Pancreas (tissue), 10 donors: Measurements from ENCODE around the gene PRKCE. TPM values are rescaled to one million over a fixed set of nuclear protein-coding genes. Genes with fewer than 3 reads are reported as not detected.

Source experiments
- ATAC-seq, 4 donors: fragments of 200-7000 bp; cut with Tn5 transposase; one replicate each; pipeline versions ENCODE4 v1.8.0 to v1.9.1; 2020; ENCODE audit warnings: mild to moderate bottlenecking in 4 of 4, moderate library complexity in 4 of 4
- DNase-seq, 6 donors: peaks; one replicate each; pipeline ENCODE4 v3.0.0-alpha.2; 2020
- FAIRE-seq: peaks from 2 replicates; lab custom pipeline; 2012; peaks lifted over from hg19 to GRCh38; lab: Jason Lieb, UNC
- H3K27ac ChIP-seq, 4 donors: fragments of 200-600 bp; sonication (generic); 1 replicate in 3 of 4; 2 replicates in 1 of 4; pipeline versions ENCODE4 v1.5.0 to v1.8.0; 2020
- H3K27me3 ChIP-seq, 4 donors: fragments of 200-600 bp; one replicate each; pipeline ENCODE4 v1.8.0; 2021
- H3K36me3 ChIP-seq, 3 donors: fragments of 200-600 bp; sonication (generic) in 1 of 3; one replicate each; pipeline versions ENCODE4 v1.5.0 to v1.8.0; 2020 to 2021
- H3K4me1 ChIP-seq, 3 donors: fragments of 200-600 bp; one replicate each; pipeline ENCODE4 v1.8.0; 2021
- H3K4me3 ChIP-seq, 4 donors: fragments of 200-600 bp; sonication (generic) in 2 of 4; one replicate each; pipeline versions ENCODE4 v1.5.0 to v1.8.0; 2020 to 2021
- H3K9me3 ChIP-seq, 4 donors: fragments of 200-600 bp; one replicate each; pipeline ENCODE4 v1.8.0; 2021
- WGBS, 2 donors: extraction: QIAGEN DNeasy Blood & Tissue Kit; methylation state at CpG; one replicate each; pipeline ENCODE4 v1.1.7; 2013; 5-methylcytosine and 5-hydroxymethylcytosine counted together
- intact Hi-C, 3 donors: fragments of 100-400 bp; cut with DNase I; formaldehyde crosslinking; loops; one replicate each; pipeline versions ENCODE4 v1.11.1 to v1.14.2; 2022
- polyA plus RNA-seq, 2 donors: library from polyadenylated mRNA; stranded (reverse); fragments of 200-250 nt; gene quantifications; one replicate each; pipeline ENCODE4 v1.2.3, GENCODE V29; 2013
- total RNA-seq, 6 donors: library from RNA; stranded (reverse); fragmentation: NEBNext Ultra II Directional in 4 of 6; extraction: Animal tissue kit (Norgen Biotek cat#: 25700) in 4 of 6; gene quantifications; one replicate each; pipeline versions ENCODE4 v1.2.1 to v1.2.4, GENCODE V29; 2021 to 2023
- TF ChIP-seq, protein P1 (sequence below), 4 donors: fragments of 200-600 bp; sonication (generic) in 3 of 4; IDR thresholded peaks; one replicate each; pipeline versions ENCODE4 v1.5.0 to v1.8.0; 2021; ENCODE audit warnings: antibody characterized with exemption in 4 of 4
- donor health status: healthy with polysubstance abuse.
- donor health status: DM: no; HTN: no; CAD: no; lungs with moderate emphysema.
- donor health status: DM: no; HTN: no; CAD: no.
- donor health status: control.
- donor health status: control.
- donor health status: Bipolar disorder and iron deficiency.
- donor health status: DM: yes; HTN: yes; CAD: no.
- donor health status: DM: no; HTN: no; CAD: no.
- donor health status: DM: no; HTN: no; CAD: no.
- donor health status: DM: yes; HTN: yes; CAD: no.

The PRKCE gene
- total and polyA plus RNA-seq, 8 donors = 4.0 to 19.4 (median 10.0) TPM

DNA sequence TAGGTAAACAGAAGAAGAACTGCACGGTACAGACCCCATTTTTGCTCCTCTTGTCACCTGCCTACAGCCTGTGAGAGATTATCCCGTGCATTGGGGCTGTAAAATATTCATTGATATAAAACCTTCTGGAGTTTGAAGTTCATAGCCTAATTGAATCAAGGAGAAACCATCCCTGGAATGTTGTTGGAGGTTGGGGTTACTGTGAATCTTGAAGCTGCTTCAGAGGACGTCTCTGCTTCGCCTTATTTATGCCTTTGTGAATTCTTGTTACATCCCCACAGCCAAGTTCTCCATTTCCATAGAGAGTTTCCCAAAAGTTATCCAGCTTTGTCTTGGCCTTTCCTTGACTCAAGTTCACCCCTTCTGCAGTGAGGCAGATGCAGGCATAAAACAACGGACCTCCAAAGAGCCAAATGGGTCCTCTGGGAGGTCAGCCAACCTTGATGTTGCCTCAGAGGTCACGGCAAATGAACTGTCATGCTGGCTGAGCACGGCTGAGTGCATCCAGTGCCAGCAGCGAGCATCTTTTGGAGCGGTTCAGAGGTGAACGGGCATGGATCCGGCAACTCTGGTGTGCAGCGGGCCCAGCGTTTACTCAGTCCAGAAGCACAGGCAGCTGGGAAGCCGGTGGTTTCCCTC lies 317.6 kb downstream of the PRKCE start:
- intact Hi-C loops = no loop called here
- no peaks in the 10 kb centered on the region for H3K27me3 ChIP-seq
- WGBS, 2 donors = 86 to 87% methylated on average over 14 of the region's 14 CpGs
- FAIRE-seq (no peak), DNase-seq (no peak), ATAC-seq (peak in 2 of 4 donors; percentile 18 to 41)
- H3K27ac ChIP-seq = no peak overlapping the region
- no peaks in the 10 kb centered on the region for H3K9me3 ChIP-seq
- H3K4me1 ChIP-seq = peaks cover 0 to 6% (median 0%) of the 10 kb centered on the region in 3 donors
- TF ChIP-seq, protein P1, sequence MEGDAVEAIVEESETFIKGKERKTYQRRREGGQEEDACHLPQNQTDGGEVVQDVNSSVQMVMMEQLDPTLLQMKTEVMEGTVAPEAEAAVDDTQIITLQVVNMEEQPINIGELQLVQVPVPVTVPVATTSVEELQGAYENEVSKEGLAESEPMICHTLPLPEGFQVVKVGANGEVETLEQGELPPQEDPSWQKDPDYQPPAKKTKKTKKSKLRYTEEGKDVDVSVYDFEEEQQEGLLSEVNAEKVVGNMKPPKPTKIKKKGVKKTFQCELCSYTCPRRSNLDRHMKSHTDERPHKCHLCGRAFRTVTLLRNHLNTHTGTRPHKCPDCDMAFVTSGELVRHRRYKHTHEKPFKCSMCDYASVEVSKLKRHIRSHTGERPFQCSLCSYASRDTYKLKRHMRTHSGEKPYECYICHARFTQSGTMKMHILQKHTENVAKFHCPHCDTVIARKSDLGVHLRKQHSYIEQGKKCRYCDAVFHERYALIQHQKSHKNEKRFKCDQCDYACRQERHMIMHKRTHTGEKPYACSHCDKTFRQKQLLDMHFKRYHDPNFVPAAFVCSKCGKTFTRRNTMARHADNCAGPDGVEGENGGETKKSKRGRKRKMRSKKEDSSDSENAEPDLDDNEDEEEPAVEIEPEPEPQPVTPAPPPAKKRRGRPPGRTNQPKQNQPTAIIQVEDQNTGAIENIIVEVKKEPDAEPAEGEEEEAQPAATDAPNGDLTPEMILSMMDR (IDR thresholded peaks at IDR 0.05) = no peak
- H3K36me3 ChIP-seq = no peaks in the 10 kb centered on the region
- no peak overlapping the region for H3K4me3 ChIP-seq

DNA sequence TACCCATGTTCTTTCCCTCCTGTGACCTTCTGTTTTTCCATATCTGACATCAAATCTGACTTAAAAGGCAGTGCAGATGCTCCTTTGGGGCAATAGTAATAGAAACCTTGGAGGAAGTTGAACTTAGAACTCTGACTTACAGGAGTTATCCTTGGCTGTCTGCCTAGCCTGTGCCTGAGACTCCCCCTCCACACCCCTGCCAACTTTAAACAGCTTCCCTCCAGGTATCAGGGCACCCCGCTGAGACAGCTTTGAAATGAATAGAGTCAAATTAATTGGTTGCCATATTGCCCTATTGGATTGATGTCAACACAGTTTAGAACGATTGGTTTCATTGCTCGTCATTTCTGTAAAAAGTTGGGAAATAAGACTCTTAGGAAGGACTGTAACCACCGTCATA lies 322.0 kb downstream of the PRKCE start:
- WGBS, 2 donors = 79 to 83% methylated on average over 4 of the region's 4 CpGs
- Histone ChIP-seq H3K9me3 (no peaks in the 10 kb centered on the region), H3K27ac (no peak overlapping the region), H3K4me1 (no peaks in the 10 kb centered on the region), H3K4me3 (no peak overlapping the region), H3K27me3 (no peaks in the 10 kb centered on the region), H3K36me3 (no peaks in the 10 kb centered on the region)
- DNase-seq (no peak), ATAC-seq (no peak), FAIRE-seq (no peak)
- TF ChIP-seq, protein P1 (IDR thresholded peaks at IDR 0.05) = no peak
- intact Hi-C loops = no loop called here

DNA sequence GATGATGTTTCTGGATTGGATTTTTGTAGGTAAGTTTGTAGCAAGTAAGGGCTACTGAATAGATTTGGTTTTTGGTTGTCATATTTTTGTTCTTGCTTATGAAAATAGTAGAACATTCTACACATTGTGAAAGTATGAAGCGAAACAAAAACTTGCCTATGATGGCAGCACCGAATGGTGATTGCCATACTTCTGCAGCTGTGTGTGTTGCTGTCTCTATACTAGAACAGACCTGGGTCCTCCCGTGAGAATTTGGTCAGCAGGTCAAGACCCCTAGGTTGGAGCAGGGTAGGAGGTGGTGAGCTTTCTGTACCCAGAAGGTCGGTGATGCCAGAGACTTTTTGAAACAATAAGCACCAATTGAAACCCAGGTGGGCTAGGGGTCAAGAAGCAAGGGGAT lies 322.6 kb downstream of the PRKCE start:
- ATAC-seq = no peak
- no peak overlapping the region for H3K27ac ChIP-seq
- intact Hi-C loops = no loop called here
- no peaks in the 10 kb centered on the region for H3K9me3 ChIP-seq
- DNase-seq = no peak
- no peaks in the 10 kb centered on the region for H3K4me1 ChIP-seq
- no peak for FAIRE-seq
- TF ChIP-seq, protein P1 (IDR thresholded peaks at IDR 0.05) = no peak
- H3K27me3 ChIP-seq = no peaks in the 10 kb centered on the region
- H3K36me3 ChIP-seq = no peaks in the 10 kb centered on the region
- H3K4me3 ChIP-seq = no peak overlapping the region
- 83 to 86% methylated on average over 4 of the region's 4 CpGs for WGBS, 2 donors

DNA sequence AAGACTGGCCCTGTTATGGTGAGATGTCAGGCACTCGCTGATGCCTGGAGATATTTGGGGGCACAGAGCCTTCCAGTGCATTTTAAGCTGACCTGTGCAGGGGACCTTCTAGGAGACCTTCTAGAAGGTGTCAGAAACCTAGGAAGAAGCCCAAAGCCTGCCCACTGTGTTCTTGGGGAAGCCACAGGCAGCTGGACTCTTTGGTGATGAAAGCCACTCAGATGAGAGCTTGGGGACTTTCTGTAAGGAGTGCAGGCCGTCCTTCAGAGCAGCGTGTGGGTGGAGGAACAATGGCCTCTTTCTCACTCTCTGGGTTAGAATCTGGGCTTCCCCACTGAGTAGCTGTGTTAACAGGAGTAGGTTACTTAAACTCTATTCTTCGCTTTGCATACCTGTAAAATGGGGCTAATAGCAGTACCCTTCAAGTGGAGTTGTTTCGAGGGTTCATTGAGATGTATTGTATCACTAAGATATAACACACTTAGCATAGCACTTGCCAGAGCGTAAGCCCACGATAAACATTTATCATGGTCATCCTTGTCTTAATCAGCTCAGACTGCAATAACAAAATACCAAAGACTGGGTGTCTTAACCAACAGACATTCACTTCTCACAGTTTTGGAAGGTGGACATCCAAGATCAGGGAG lies 323.4 kb downstream of the PRKCE start:
- DNase-seq (no peak), FAIRE-seq (no peak), ATAC-seq (peak in 1 of 4 donors; percentile 21)
- Histone ChIP-seq H3K27me3 (no peaks in the 10 kb centered on the region), H3K9me3 (no peaks in the 10 kb centered on the region), H3K27ac (no peak overlapping the region), H3K4me3 (no peak overlapping the region), H3K4me1 (no peaks in the 10 kb centered on the region), H3K36me3 (no peaks in the 10 kb centered on the region)
- WGBS, 2 donors = 74 to 82% methylated on average over 7 of the region's 7 CpGs
- TF ChIP-seq, protein P1 (IDR thresholded peaks at IDR 0.05) = no peak
- intact Hi-C loops = no loop called here
